ENCODE measurements around the gene DNAH9. TPM values are rescaled to one million over a fixed set of nuclear protein-coding genes. Genes with fewer than 3 reads are reported as not detected.

DNAH9 gene
- total RNA-seq, 1 experiment from 2014 or later, result 0.22 TPM

GRCh38 chr17:11921296-11921695 lies 323.0 kb downstream of the DNAH9 start:
- no peaks in the 10 kb centered on the region for H3K79me1 ChIP-seq (ENCODE audit: insufficient read depth, low read depth, low read length, poor library complexity, severe bottlenecking)
- no peaks in the 10 kb centered on the region for H3K36me3 Mint-ChIP-seq (ENCODE audit: insufficient read depth in 1 of 3, low read depth in 3 of 3)
- no peak overlapping the region for H2BK20ac ChIP-seq (ENCODE audit: low read depth, low read length, poor library complexity, severe bottlenecking)
- H4K20me1 ChIP-seq (ENCODE audit: control insufficient read depth, insufficient read depth, insufficient read length), result no peaks in the 10 kb centered on the region
- no peak overlapping the region for H2BK12ac ChIP-seq (ENCODE audit: insufficient read length, low read depth, low read length)
- no CpG with 5 or more reads among the region's 6 CpGs for WGBS (ENCODE audit: extremely low coverage, insufficient read length, low lambda C conversion rate)
- no peak overlapping the region for H3K4me2 ChIP-seq (ENCODE audit: insufficient read depth, insufficient read length, low read length)
- H4K5ac ChIP-seq (ENCODE audit: insufficient read length, low read depth, low read length), result no peak overlapping the region
- H3K27me3 ChIP-seq (ENCODE audit: insufficient read depth, low read length), result no peaks in the 10 kb centered on the region
- no peak for TF ChIP-seq CTCF (conservative IDR thresholded peaks at IDR 0.05)
- H4K91ac ChIP-seq (ENCODE audit: insufficient read length, low read depth, low read length), result no peak overlapping the region
- no peak overlapping the region for H3K4me3 Mint-ChIP-seq
- no peak overlapping the region for H2BK15ac ChIP-seq (ENCODE audit: low read depth, low read length)
- H3K79me2 ChIP-seq (ENCODE audit: insufficient read depth, low read length), result no peaks in the 10 kb centered on the region
- H3K27ac Mint-ChIP-seq, result no peak overlapping the region
- H3K4me1 Mint-ChIP-seq, result peaks cover 6 to 9% of the 10 kb centered on the region in 2 experiments; a peak in 3 of 4 replicates
- no peaks in the 10 kb centered on the region for H3K27me3 Mint-ChIP-seq (ENCODE audit: low read depth)
- H3K18ac ChIP-seq (ENCODE audit: insufficient read length, low read depth, low read length), result no peak overlapping the region
- no peak overlapping the region for H3K14ac ChIP-seq (ENCODE audit: insufficient read depth, low read length)
- peaks cover 2% of the 10 kb centered on the region in 2 experiments; a peak in 1 of 5 replicates for H3K9me3 Mint-ChIP-seq
- H2BK120ac ChIP-seq (ENCODE audit: low read depth, low read length, poor library complexity, severe bottlenecking), result no peak overlapping the region
- H3K9me3 ChIP-seq (ENCODE audit: control insufficient read depth, low read depth, low read length), result no peaks in the 10 kb centered on the region
- no peak overlapping the region for H3K27ac ChIP-seq (ENCODE audit: insufficient read length, low read depth, low read length)
- no peak overlapping the region for H3K4ac ChIP-seq (ENCODE audit: low read depth, low read length)
- no peak overlapping the region for H3K56ac ChIP-seq (ENCODE audit: insufficient read length, low read depth, low read length)
- no peak overlapping the region for H3T11ph ChIP-seq (ENCODE audit: low read length)
- no peak overlapping the region for H4K8ac ChIP-seq (replicated peaks; ENCODE audit: insufficient read length, low read depth, low read length)
- no peak overlapping the region for H2AFZ ChIP-seq (ENCODE audit: low read length)
- H3K9ac ChIP-seq (ENCODE audit: extremely low read depth, insufficient read length, low read length), result no peak overlapping the region
- no peak overlapping the region for H2BK5ac ChIP-seq (ENCODE audit: insufficient read length, low read length)
- H3K4me1 ChIP-seq (ENCODE audit: insufficient read depth, low read length), result no peaks in the 10 kb centered on the region; the same call in 1 of the 2 replicates
- no peaks in the 10 kb centered on the region for H3K23me2 ChIP-seq (ENCODE audit: insufficient read length, low read depth, low read length, poor library complexity, severe bottlenecking)
- no peak for DNase-seq
- H2AK5ac ChIP-seq (ENCODE audit: insufficient read length, low read length), result no peak overlapping the region
- H3K23ac ChIP-seq (ENCODE audit: insufficient read length, low read depth, low read length), result no peak overlapping the region
